ENCODE measurements around the gene CACUL1.

DNA sequence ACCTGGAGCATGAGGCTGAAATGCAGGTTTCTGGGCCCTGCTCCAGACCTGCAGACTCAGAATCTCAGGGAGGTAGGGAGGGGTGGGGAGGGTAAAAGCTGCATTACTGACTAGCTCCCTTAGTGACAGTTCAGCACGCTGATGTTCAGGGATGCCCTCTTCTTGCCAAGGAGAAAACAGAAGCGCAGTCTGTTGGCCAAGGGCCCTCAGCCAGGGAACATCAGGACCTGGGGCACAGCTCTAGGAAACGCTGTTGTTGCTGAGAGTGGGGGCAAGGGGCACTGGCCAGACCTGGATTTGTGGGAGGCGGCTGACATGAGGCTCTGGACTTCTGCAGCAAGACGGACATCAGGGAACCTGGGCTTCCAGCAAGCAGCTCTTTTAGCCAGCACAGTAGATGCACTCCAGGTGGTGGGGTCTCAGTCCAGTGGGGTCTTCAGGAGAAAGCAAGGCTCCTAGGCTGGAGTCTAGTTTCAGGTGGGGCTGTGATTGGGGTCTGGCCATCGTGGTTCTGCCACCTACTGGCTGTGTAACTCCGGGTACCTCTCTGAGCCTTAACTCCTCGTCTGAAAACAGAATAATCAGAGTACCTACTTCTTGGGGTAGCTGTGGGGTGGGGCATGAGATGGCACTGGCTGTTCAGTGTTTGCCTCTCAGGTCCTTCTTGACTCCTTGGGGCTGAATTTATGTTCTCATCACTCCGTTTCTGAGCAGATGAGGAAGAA, 86.4 kb downstream of the CACUL1 start:
- TF ChIP-seq POLR2A (IDR thresholded peaks at IDR 0.05; ENCODE audit: low read depth, low read length) (no peak), SPI1 (IDR thresholded peaks at IDR 0.05; ENCODE audit: low read depth, low read length) (no peak)

All from GM12891 (cell line).